K562 (cell line): ENCODE measurements around the gene LRP2BP. TPM values are rescaled to one million over a fixed set of nuclear protein-coding genes. Genes with fewer than 3 reads are reported as not detected.

Source experiments
- DDX20 ChIP-seq: fragments of 450-650 bp; IDR thresholded peaks from 2 replicates; pipeline ENCODE4 v1.6.1; 2016; ENCODE audit warnings: missing genetic modification characterization, low read depth, mild to moderate bottlenecking, missing compliant biosample characterization, moderate library complexity
- EP400 ChIP-seq: fragments of 450-650 bp; IDR thresholded peaks from 2 replicates; pipeline ENCODE4 v1.6.1; 2017; ENCODE audit warnings: antibody characterized with exemption, mild to moderate bottlenecking, moderate library complexity
- GATAD2A ChIP-seq: fragments of 450-650 bp; IDR thresholded peaks from 2 replicates; pipeline ENCODE4 v1.6.1; 2017
- KLF16 ChIP-seq: IDR thresholded peaks from 2 replicates; pipeline ENCODE4 v1.6.1; 2016; ENCODE audit warnings: antibody characterized with exemption
- KLF6 ChIP-seq: fragments of 250-450 bp; sonication (Bioruptor Pico); IDR thresholded peaks from 2 replicates; pipeline ENCODE4 v1.4.0; 2020; ENCODE audit warnings: mild to moderate bottlenecking, moderate library complexity, borderline replicate concordance
- MYNN ChIP-seq, 2 experiments: sonication (generic); formaldehyde crosslinking in 1 of 2; IDR thresholded peaks; 2 replicates each; pipeline versions ENCODE4 v1.5.0 to v1.6.1; 2016 to 2020; ENCODE audit warnings: antibody characterized with exemption in 1 of 2, missing genetic modification reagents in 1 of 2
- NFIX ChIP-seq: fragments of 250-450 bp; sonication (Bioruptor Pico); IDR thresholded peaks from 2 replicates; pipeline ENCODE4 v1.4.0; 2020; ENCODE audit warnings: low read depth, mild to moderate bottlenecking, moderate library complexity
- NONO ChIP-seq, 2 experiments: fragments of 200-400 bp in 1 of 2; fragments of 450-650 bp in 1 of 2; formaldehyde crosslinking in 1 of 2; IDR thresholded peaks; 2 replicates each; pipeline ENCODE4 v1.6.1; 2017; ENCODE audit warnings: low read depth in 2 of 2, mild to moderate bottlenecking in 2 of 2, moderate library complexity in 2 of 2, low read length in 1 of 2
- PML ChIP-seq: IDR thresholded peaks from 2 replicates; pipeline ENCODE4 v1.6.1; 2012; ENCODE audit warnings: low read length, inconsistent platforms
- RCOR1 ChIP-seq, 2 experiments: IDR thresholded peaks; 2 replicates each; pipeline ENCODE4 v1.6.1; 2012; ENCODE audit warnings: low read depth in 2 of 2, low read length in 2 of 2, borderline replicate concordance in 1 of 2, improper control_type of control experiment in 1 of 2
- SIX5 ChIP-seq, 2 experiments: IDR thresholded peaks; 2 replicates each; pipeline ENCODE4 v1.6.1; 2011; ENCODE audit warnings: low read length in 2 of 2, borderline replicate concordance in 1 of 2, low read depth in 1 of 2, mild to moderate bottlenecking in 1 of 2, moderate library complexity in 1 of 2; ENCODE audit not compliant: insufficient read depth in 1 of 2
- TCF3 ChIP-seq: sonication (generic); formaldehyde crosslinking; IDR thresholded peaks from 2 replicates; pipeline ENCODE4 v1.4.0; 2020; ENCODE audit warnings: mild to moderate bottlenecking, missing genetic modification reagents
- ZBTB43 ChIP-seq: sonication (generic); formaldehyde crosslinking; IDR thresholded peaks from 2 replicates; pipeline ENCODE4 v1.8.0; 2023; ENCODE audit warnings: mild to moderate bottlenecking, missing genetic modification reagents
- ZNF583 ChIP-seq: fragments of 250-450 bp; sonication (Bioruptor Pico); IDR thresholded peaks from 2 replicates; pipeline ENCODE4 v1.4.0; 2020
- polyA plus RNA-seq, 8 experiments: library from polyadenylated mRNA; depleted of rRNA in 4 of 8; stranded (reverse) in 5 of 8; unstranded in 3 of 8; fragments of >200 nt; fragmentation: Nextera tagmentation in 2 of 8; fragmentation: Illumina TruSeq in 1 of 8; extraction: Ambion mirVana in 2 of 8; extraction: Trizol in 1 of 8; gene quantifications; 2 replicates each; pipeline versions ENCODE4 v1.2.1 to v1.2.3, GENCODE V29; 2011 to 2014; ENCODE audit warnings: inconsistent platforms in 1 of 8, missing spikeins in 1 of 8
- total RNA-seq, 7 experiments: library from RNA; depleted of rRNA in 6 of 7; stranded (reverse); fragments of >200 nt in 6 of 7; fragmentation: Illumina TruSeq in 2 of 7; extraction: Trizol in 2 of 7; gene quantifications; 2 replicates each; pipeline versions ENCODE4 v1.2.1 to v1.2.3, GENCODE V29; 2011 to 2021; ENCODE audit warnings: low replicate concordance in 1 of 7
- TF ChIP-seq, protein P1 (sequence below), 2 experiments: fragments of 450-650 bp in 1 of 2; sonication (generic) in 1 of 2; formaldehyde crosslinking in 1 of 2; IDR thresholded peaks; 2 replicates each; pipeline versions ENCODE4 v1.7.1 to v1.9.0; 2016 to 2022; ENCODE audit warnings: inconsistent platforms in 1 of 2, mild to moderate bottlenecking in 1 of 2, missing genetic modification reagents in 1 of 2

LRP2BP gene
- total and polyA plus RNA-seq, 9 of the 15 experiments (the other 6 are each of a cell fraction or from before 2014, with no cell fraction given) = 0.42 to 2.1 (median 0.62) TPM

DNA sequence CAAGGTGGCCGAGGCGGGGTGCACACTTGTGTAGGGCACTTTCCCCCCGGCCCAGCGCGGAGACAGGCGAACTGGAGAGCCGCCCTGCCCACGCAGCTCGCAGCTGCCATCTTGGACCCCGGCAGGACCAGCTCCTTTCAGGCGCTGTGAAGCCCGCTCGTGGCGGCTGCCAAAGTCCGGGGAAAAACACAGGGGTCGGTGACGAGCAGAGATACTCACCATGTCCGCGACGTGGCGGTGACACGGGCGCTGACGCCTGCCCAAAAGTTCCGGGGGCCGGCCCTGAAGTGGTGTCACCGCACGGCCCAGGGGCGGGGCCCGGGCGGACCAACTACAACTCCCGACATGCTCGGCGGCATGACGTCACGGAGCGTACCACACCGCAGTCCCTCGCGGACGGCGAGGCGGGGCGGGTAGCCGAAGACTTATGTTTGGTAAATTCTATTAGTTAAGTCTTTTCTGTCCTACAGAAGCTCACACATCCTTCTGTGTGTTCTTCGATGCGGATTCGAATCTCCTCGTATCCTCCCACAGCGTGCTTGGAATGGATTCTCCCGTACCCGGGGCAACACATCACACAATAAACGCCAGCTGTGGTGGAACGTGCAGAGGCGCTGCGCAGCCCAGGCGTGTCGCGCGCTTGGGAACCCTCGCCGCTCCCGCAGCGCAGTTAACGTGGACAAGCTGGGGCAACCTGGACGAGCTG, 30.1 kb upstream of the LRP2BP start, which contains the start of gene UFSP2 (continued):
- TF ChIP-seq GATAD2A (no peak), KLF6 (CRISPR knock-in tag) (peak; percentile 31; the same call in 1 of the 2 replicates), MYNN (IDR thresholded peaks at IDR 0.05) (0 out of 2 replicates have a peak, but pooled peaks have one; percentile 38), MYNN (CRISPR knock-in tag; IDR thresholded peaks at IDR 0.05) (no peak), NFIX (CRISPR knock-in tag) (no peak), KLF16 (no peak), PML (0 out of 2 replicates have a peak, but pooled peaks have one; percentile 38), EP400 (peak; percentile 87), RCOR1 (IDR thresholded peaks at IDR 0.05; ENCODE audit: borderline replicate concordance in 1 of 2, low read depth in 2 of 2, low read length in 2 of 2) (peak in 1 of 2 experiments; percentile 31; a peak in 1 of 4 replicates), ZBTB43 (0 out of 2 replicates have a peak, but pooled peaks have one; percentile 48), NONO (IDR thresholded peaks at IDR 0.05; ENCODE audit: low read depth in 2 of 2, low read length in 1 of 2) (peak in 1 of 2 experiments; percentile 99; a peak in 2 of 4 replicates), SIX5 (IDR thresholded peaks at IDR 0.05; ENCODE audit: borderline replicate concordance in 1 of 2, insufficient read depth in 1 of 2, low read depth in 1 of 2, low read length in 2 of 2) (peak; percentile 92 to 93), ZNF583 (CRISPR knock-in tag) (no peak), DDX20 (tag) (no peak), TCF3 (CRISPR knock-in tag) (no peak)
- TF ChIP-seq, protein P1, sequence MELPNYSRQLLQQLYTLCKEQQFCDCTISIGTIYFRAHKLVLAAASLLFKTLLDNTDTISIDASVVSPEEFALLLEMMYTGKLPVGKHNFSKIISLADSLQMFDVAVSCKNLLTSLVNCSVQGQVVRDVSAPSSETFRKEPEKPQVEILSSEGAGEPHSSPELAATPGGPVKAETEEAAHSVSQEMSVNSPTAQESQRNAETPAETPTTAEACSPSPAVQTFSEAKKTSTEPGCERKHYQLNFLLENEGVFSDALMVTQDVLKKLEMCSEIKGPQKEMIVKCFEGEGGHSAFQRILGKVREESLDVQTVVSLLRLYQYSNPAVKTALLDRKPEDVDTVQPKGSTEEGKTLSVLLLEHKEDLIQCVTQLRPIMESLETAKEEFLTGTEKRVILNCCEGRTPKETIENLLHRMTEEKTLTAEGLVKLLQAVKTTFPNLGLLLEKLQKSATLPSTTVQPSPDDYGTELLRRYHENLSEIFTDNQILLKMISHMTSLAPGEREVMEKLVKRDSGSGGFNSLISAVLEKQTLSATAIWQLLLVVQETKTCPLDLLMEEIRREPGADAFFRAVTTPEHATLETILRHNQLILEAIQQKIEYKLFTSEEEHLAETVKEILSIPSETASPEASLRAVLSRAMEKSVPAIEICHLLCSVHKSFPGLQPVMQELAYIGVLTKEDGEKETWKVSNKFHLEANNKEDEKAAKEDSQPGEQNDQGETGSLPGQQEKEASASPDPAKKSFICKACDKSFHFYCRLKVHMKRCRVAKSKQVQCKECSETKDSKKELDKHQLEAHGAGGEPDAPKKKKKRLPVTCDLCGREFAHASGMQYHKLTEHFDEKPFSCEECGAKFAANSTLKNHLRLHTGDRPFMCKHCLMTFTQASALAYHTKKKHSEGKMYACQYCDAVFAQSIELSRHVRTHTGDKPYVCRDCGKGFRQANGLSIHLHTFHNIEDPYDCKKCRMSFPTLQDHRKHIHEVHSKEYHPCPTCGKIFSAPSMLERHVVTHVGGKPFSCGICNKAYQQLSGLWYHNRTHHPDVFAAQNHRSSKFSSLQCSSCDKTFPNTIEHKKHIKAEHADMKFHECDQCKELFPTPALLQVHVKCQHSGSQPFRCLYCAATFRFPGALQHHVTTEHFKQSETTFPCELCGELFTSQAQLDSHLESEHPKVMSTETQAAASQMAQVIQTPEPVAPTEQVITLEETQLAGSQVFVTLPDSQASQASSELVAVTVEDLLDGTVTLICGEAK (IDR thresholded peaks at IDR 0.05) = peak; percentile 60
- TF ChIP-seq, protein P1 (CRISPR knock-in tag; IDR thresholded peaks at IDR 0.05) = no peak
